Activated CD4-positive, alpha-beta T cell treated with anti-CD3 and anti-CD28 coated beads for 24 hours (primary cell): ENCODE results near the gene PARD6B.
"Not testable (repeated sequence)": the region's sequence is repeated elsewhere in the genome, so short reads cannot be mapped to it uniquely, and the experiment has no call there.

Experiments
- DNase-seq, 2 donors: peaks; one replicate each; pipeline ENCODE4 v3.0.0-alpha.2; 2020; ENCODE audit warnings: low read depth in 2 of 2

PARD6B gene

DNA sequence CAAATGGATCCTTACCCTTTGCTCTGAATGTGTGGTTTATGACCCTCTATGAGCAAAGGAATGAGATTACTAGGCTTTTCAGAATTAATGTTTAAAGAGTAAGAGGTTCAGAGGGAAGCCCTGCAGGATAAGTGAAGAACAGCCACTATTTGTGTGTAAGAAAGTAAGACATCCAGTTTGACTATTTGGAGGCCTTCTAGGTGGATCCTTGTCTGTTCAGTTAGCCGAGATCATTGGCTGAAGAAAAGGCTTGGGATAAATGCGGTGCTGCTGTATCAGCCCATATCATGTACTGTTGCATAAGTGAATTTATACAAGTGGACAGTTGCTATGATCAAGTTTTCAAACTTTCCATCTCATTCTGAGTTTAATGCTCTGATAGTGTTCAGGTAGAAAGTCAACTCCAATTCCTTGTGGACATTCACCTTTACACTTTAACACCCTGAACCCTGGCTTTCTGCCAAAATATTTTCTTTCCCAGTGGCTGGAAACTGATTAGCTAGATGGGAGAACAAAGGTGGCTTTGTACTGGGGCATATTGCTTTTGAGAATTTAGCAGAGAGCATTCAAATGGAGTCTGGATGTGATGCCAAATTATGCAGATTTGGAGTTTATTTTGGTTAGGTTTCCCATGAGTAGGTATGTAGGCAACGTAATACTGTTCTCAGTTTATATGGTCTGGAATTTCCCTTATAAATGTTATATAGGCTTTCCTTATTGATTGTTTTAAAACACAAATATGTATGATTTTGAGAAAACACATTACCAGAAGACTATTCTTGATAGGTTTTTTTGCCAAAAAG lies 15.0 kb downstream of the PARD6B start:
- no peak for DNase-seq

DNA sequence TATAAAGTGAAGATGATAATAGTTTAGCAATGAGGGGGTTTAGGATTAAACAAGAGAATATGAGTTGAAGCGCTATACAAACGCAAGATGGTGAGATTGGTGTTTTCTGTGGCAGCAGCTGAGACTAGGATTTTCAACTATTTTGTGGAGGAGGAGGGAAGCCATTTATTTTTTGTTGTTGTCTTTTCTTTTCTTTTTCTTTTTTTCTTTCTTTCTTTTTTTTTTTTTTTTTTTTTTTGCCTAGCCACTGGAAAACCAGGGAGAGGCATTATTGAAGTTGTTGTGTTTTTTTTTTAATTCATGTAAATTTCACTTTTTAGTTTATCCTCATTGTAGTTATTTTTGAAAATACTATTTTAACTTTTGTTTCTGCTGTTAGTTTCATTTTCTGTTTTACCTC lies 15.9 kb downstream of the PARD6B start:
- DNase-seq: no peak

DNA sequence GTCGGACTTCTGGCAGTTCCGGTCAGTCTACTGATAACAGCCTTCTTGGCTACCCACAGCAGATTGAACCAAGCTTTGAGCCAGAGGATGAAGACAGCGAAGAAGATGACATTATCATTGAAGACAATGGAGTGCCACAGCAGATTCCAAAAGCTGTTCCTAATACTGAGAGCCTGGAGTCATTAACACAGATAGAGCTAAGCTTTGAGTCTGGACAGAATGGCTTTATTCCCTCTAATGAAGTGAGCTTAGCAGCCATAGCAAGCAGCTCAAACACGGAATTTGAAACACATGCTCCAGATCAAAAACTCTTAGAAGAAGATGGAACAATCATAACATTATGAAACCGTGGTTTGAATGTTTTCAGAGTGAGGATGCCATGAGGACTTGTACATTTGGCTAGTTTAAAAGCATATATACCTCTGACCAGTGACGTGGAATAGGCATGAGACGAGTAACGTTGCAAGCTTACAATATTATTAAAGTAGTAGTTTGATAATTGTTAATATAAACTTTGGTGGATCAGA lies 18.8 kb downstream of the PARD6B start:
- no peak for DNase-seq

DNA sequence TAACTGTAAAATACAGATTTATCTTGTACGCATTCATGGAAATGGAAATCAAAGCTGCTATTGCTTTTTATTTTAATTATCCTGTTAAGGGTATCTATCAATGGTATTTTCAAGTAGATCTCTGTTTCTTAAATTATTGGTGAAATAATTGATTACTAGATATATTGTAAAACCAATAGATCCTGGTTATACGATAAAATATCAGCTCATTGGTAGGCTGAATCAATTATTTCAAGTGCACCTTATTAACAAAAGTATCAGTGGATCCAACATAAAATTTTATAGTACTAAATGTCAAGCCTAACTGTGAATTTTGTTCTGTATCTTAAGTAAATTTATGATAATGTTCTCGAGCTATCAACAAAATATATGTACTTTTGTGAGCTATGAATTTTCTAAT lies 21.8 kb downstream of the PARD6B start:
- DNase-seq: no peak

DNA sequence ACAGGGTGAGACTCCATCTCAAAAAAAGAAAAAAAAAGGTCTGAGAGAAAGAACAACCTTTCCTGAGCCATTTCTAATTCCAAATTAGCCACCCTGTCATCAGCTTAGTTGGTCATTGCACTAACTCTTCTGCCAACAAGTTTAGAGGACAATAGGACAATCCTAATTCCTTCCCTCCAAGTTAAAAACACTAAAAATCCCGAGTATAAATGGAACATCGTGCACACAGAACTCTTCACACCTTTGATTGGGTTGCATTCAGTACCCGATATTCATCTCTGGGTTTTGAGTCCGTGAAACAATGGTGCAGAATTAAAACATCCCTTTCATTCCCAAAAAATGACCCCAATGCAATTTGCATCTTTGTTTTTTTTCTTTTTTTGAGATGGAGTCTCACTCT lies 23.0 kb downstream of the PARD6B start:
- DNase-seq: no peak

DNA sequence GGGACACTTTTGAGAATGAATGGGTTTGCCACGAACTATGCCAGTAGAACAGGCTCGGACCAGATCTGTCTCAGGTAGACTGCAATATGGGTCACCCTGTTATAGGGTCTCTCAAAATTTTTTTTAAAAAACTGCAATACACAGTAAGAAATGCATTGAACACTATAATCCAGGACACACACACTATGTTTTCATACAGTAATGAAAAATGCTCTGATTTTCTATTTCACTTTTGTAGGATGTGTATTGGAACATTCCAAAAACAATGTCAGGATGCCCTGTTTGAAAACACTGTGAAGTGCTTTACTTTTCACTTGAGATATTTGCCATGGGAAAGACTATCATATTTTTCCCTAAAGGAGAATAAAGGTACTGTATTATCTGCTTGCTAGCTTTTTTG lies 25.1 kb downstream of the PARD6B start:
- DNase-seq: no peak

DNA sequence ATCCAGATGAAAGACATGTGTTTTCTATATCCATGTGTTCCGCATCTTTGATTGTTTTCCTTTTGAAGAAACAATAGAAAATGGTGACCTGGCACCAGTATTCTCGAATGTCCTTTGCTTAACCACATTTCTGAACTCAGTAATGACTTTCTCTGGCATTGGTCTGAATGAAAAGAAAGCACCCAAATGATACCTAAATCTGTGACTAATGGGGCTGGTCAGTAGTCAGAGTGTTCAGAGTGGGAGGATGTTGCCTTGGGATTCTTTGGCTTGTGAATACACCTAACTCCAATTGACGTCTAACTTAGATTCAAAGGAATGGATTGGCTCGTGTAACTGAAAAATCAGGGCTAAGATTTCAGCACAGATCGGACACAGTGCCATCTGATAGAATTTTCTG lies 27.1 kb downstream of the PARD6B start:
- no peak for DNase-seq

DNA sequence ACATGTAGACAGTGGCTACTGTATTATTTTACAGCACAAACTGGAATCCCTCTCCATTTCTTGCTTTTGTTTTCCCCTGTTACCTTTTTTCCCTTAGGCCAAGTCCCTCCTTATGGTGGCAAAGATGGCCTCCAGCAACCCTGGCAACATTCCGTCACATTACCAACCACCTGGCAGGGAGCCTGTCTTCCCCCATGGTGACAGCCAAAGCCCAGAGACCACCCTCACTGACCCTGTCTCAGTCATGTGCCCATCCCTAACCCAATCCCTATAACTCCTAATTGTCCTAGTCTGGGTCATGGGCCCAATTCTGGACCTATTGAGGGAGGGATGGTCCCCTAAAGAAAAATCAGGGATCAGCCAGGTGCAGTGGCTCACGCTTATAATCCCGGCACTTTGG lies 27.6 kb downstream of the PARD6B start:
- DNase-seq: no peak

DNA sequence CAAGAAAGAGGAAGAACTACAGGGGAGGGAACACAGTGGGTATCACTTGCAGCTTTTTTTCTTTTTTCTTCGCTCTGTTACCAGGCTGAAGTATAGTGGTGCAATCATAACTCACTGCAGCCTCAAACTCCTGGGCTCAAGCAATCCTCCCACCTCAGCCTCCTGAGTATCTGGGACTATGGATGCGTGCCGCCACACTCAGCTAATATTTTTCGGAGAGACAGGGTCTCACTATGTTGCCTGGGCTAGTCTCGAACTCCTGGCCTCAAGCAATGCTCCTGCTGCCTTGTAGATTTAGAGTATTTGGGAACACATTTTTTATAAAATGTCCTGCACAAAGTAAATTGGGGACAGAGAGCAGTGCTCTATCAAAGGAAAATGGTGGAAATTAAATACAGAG lies 28.3 kb downstream of the PARD6B start:
- DNase-seq: no peak

DNA sequence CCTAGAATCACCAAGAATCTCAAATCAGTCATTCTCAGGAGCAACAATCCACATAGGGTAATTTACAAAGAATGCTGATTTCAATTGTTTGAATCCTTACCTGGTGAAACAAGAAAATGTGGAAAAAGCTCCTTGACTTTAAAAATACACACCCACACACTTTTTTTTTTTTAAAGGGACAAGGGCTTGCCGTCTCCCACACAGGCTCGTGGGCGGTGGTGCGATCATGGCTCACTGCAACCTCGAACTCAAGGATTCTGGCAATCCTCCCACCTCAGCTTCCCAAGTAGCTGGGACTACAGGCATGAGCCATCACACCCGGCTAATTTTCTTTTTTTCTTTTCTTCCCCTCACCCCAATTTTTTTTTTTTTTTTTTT lies 30.7 kb downstream of the PARD6B start:
- no peak for DNase-seq

DNA sequence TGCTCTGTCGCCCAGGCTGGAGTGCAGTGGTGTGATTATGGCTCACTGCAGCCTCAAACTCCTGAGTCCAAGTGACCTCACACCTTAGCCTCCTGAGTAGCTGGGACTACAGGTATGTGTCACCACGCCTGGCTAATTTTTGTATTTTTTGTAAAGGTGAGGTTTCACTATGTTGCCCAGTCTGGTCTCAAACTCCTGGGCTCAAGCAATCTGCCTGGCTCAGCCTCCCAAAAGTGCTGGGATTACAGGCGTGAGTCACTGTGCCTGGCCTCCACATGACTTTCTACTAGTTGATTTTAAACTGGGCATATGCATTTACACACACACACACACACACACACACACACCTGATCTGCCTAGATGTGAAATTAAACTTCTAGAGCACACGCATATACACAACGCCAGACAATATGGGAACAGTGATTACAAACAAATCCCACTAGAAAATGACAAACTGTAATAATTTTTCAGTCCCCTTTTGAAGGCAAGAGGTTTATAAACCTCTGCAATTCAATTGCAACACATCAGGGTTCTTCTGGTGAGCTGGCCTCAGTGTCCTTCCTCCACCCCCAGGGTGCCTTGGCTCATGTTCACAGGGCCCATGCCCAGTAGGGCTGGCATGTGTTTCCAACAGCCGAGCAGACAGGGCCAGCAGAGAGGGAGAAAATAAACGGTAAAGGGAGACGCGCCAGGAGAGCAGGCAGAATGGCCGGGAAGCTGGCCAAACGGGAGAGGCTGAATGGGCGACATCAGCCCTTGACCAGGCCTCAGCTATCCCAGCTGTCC lies 31.2 kb downstream of the PARD6B start:
- no peak for DNase-seq

DNA sequence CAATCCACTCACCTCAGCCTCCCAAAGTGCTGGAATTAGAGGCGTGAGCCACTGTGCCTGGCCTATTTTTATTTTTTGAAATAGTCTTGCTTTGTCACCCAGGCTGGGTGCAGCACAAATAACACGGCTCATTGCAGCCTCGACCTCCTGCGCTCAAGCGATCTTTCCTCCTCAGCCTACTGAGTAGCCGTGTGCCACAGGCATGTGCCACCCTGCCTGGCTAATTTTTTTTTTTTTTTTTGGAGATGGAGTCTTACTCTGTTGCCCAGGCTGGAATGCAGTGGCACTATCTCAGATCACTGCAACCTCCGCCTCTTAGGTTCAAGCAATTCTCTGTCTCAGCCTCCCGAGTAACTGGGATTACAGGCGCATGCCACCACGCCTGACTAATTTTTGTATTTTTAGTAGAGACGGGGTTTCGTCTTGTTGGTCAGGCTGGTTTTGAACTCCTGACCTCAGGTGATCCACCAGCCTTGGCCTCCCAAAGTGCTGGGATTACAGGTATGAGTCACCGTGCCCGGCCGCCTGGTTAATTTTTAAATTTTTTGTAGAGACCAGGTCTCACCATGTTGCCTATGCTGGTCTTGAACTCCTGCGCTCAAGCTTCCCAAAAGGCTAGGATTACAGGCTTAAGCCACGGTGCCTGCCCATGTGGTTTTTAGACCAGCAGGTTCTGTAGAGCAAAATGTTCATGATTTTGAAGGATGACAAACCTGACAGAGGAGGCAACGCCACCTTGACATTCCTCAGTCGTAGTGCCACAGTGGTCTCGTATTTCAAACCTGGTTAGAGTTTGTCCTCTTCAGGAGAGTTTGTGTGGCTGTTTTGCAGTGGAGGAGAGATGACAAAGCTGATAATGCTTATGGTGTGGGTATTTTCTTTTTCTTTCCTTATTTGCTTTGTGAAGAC lies 32.4 kb downstream of the PARD6B start:
- not testable (repeated sequence) for DNase-seq

DNA sequence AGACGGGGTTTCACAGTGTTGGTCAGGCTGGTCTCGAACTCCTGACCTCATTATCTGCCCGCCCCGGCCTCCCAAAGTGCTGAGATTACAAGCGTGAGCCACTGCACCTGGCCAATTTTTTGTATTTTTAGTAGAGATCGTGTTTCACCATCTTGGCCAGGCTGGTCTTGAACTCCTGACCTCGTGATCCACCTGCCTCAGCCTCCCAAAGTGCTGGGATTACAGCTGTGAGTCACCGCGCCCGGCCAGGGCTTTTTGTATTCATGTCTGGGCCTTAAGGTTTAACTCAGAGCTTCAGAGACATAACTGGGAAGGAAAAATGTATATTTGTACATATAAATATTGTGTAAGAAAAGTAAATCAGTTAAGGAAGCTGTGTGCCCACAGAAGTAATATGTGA lies 33.9 kb downstream of the PARD6B start:
- DNase-seq: not testable (repeated sequence)

DNA sequence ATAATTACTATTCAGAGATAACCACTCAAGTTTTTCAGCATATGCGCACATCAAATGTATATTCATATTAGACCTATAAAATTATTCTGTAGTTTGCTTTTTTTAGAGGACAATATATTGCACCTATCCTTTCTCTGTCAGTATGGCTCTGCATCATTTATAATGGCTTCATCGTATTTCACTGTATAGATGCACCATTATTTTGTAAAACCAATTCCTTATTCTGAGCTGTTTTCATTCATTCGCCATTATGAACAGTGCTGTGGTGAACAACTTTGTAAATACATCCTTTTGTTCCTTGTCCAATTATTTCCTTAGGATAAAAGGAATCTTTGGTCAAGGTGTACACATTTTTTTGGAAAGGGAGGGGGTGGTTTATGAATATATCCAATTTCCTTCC lies 34.3 kb downstream of the PARD6B start:
- DNase-seq: no peak

DNA sequence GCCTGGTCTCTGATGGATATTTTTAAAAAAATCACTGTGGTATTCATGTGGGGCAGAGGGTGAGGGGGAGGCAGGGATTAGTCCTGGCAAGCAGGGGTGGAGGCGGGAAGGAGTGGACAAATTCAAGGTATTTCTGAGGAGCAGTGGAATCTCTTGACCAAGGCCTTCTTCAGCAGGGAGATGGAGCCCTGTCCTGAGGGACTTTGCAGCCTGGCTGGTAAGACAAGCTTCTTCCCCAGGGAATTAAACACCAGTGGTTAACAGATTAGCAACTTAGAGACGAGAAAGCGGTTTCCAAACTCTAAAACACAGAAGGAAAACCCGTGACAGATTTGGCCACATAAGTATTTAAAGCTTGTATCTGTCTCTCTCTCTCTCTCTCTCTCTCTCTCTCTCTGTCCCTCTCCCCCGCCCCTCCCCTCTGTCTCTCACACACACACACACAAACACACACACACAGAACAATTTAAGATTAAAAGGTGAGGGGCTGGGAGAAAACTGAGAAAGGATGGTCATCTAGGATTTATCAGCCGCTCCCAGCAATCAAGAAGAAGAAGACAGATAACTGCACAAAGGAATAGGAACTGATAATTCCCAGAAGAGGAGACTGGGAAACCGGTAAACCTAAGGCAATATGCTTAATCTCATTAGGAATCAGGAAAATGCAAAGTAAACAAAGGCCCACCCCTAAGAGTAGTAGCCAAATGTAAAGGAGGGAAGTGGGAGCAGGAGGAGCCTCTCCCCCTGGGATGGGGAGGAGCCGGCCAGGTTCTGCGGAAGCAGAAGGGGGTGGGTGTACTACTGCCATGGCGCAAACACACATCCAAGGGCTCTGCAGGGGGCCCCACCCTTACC lies 35.8 kb downstream of the PARD6B start:
- not testable (repeated sequence) for DNase-seq

DNA sequence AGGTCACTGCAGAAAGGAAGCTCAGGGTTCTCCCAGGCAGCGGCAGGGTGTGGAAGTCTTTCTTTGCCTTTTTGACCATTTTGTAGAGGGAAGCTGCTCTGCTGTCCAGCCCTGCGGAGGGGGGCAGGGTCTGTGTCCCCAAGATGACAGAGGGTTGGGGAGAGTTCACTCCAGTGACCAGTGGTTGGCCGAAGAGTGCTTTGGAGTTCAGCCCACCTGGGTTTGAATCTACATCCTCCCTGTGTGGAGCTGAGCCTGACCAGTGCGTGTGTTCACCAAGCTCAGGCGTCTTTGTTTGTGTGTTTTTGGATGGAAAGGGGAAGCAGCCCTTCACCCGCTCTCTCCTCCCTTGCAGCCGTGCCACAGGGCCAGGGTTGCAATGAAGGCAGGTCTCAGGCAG lies 37.6 kb downstream of the PARD6B start:
- DNase-seq: not testable (repeated sequence)

DNA sequence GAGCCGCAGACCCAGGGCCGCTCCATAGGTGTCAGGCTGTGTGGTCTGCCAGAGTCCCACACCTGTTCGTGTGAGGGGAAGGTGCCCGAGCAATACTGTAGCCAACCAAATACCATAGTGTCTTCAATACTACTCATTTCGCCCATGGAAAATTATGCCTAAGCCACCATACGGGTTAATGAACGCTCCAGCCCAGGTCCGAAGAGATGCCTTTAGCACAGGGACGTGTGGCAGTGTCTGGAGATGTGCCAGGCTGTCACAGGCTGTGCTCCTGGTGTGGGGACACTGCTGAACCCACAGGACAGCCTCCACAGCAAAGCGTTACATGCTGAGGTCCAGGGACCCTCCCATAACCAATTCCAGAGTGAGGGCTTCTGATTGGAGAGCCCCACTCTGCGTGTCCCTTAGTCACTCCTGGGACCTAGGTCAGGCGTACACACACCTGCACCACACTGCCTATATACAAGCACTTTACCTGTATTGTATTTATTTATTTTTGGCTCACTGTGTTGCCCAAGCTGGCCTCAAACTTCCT lies 38.2 kb downstream of the PARD6B start:
- not testable (repeated sequence) for DNase-seq

DNA sequence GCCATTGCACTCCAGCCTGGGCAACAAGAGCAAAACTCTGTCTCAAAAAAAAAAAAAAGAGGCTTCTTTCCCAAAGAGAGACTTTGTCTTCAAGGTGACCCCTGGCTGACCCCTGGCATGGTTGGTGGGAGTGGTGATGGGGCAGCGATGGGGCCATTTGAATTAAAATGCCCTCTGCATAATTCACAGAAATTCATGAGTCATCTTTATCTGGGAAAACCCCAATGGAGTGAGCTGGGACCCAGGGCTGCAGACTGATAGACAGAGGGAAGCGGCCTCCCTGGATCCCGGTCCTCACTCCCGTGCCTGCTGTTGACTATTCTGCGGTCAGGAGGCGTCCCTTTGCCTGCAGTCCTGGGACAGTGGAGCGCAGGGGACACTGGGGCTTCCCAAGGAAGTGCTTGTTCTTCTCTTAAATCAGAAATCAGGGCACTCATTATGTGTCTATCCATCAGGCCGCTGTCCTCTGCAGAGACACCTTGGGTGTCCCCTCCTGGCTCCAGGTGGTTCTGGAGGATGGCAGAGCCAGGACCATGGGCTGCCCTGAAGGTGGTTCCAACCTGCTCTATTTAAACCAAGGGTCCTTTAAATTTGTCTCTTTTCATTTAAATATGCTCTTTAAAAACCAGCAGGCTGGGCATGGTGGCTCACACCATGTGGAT lies 40.2 kb downstream of the PARD6B start:
- not testable (repeated sequence) for DNase-seq

DNA sequence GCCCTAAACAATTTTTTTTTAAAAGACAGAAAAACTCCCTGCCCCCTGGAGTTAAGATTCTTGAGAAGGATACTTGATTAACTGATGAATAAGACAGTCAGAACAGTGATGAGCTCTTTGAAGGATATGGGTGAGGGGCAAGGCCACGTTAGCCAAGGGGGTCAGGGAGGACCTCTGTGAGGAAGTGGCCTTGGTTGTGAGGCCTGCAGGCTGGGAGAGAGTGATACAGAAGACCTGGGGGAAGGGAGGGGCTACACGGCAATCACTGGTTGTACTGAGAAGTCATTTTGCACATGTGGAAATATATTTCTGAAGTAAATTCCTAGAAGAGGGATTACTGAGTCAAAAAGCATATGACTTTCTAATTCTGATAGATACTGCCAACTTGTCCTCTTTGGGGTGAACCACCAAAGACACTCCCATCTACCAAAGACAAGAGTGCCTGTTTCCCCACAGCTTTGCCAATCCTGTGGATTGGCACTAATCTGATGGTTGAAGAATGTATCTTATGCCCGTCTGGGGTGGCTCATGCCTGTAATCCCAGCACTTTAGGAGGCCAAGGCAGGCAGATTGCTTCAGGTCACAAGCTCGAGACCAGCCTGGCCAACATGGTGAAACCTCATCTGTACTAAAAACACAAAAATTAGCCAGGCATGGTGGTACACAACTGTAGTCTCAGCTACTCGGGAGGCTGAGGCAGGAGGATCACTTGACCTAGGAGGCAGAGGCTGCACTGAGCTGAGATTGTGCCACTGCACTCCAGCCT lies 41.2 kb downstream of the PARD6B start:
- DNase-seq: no peak
